AG04449 (cell line): Measurements from ENCODE around the gene PCBP3.

Experiments used
- CTCF ChIA-PET: fragments of 350-600 bp; formaldehyde crosslinking; extraction: SDS; loops from one replicate; lab custom pipeline; 2021; ENCODE audit warnings: antibody characterized with exemption; lab: Yijun Ruan, JAX
- POLR2A ChIA-PET: fragments of 400-600, 350-600 bp; formaldehyde crosslinking; extraction: SDS; loops from one replicate; lab custom pipeline; 2020; ENCODE audit warnings: antibody characterized with exemption, inconsistent platforms; lab: Yijun Ruan, JAX
- DNase-seq: peaks from one replicate; pipeline ENCODE4 v3.0.0-alpha.2; 2010; ENCODE audit warnings: low read depth, low spot score
- H3K4me3 ChIP-seq: 2 replicates; pipeline ENCODE4 v1.5.1; 2011; ENCODE audit warnings: low read depth, mild to moderate bottlenecking, control low read depth, low read length
- TF ChIP-seq, protein P1 (sequence below): IDR thresholded peaks from one replicate; pipeline ENCODE4 v1.5.1; 2011; ENCODE audit warnings: mild to moderate bottlenecking, moderate library complexity, low read length, control low read depth, inconsistent platforms; ENCODE audit not compliant: insufficient read depth; ENCODE audit errors: missing control alignments

Gene PCBP3

DNA sequence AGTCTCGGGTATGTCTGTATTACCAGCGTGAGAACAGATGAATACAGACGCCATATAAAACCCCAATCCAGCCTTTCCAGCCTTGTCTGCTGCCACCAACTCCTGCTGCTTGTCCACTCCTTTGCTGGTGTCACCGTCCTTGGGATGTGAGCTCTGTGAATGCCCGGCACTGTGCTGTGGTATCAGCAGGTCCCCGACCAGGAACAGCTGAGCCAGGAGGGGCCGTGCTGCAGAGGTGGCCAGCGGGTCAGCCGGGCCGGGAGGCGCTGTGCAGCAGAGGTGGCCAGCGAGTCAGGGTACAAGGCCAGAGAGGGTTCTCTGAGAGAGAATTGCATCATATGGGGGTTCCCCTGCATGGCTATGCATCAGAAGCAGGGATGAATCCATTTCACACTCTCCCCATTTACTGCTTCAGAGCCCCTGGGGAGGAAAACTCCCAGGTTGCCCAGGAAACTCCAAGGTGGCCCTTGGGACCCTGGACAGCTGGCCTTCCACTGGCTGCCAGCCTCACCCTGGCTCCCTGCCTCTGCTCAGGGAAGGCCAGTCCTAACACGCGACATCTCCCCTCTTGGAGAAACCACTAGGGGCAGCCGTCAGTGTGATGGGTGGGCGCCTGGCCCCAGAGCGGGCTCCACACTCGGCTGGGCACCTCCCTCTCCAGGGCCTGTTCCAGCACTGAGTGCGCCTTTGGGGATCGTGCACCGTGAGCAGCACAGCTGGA, 215.7 kb downstream of the PCBP3 start:
- ChIA-PET POLR2A (no interaction called here), CTCF (interaction anchor here (1.2 to 1.5 kb wide), 2 partner anchors 8 to 21 kb away, joined by 3 to 4 read pairs; no protein-coding TSS in a partner anchor)
- TF ChIP-seq, protein P1, sequence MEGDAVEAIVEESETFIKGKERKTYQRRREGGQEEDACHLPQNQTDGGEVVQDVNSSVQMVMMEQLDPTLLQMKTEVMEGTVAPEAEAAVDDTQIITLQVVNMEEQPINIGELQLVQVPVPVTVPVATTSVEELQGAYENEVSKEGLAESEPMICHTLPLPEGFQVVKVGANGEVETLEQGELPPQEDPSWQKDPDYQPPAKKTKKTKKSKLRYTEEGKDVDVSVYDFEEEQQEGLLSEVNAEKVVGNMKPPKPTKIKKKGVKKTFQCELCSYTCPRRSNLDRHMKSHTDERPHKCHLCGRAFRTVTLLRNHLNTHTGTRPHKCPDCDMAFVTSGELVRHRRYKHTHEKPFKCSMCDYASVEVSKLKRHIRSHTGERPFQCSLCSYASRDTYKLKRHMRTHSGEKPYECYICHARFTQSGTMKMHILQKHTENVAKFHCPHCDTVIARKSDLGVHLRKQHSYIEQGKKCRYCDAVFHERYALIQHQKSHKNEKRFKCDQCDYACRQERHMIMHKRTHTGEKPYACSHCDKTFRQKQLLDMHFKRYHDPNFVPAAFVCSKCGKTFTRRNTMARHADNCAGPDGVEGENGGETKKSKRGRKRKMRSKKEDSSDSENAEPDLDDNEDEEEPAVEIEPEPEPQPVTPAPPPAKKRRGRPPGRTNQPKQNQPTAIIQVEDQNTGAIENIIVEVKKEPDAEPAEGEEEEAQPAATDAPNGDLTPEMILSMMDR = no peak
- no peak overlapping the region for H3K4me3 ChIP-seq
- no peak for DNase-seq

DNA sequence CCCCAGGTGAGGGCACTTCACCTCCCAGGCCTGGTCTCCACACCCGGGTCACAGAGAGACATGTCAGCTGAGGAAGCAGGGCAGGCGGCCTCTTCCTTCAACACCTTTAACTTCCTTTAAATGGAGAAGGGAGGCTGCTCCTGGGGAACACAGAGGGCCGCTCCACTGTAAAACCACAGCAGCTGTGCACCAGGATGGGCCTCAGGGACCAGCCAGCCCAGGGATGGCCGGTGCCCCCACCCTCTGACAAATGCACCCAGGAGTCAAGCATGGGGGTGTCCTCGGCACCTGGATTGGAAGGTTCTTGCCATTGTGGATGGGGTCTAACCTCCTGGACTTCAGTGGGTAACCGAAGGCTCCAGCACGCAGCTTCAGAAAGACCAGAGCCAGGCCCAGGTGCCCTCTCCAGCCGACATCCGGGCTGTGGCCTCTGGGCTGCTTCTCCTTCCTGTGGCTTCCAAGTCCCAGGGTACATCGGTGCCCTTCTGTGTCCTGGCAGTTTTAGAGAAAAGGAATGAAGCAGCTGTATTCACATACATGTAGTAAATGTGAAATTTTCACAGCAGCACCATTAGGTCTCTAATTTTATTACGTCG, 216.3 kb downstream of the PCBP3 start:
- no peak for DNase-seq
- H3K4me3 ChIP-seq = no peak overlapping the region
- TF ChIP-seq, protein P1 = no peak
- ChIA-PET POLR2A (no interaction called here), CTCF (interaction anchor here (1.2 kb wide), 1 partner anchor 9 kb away, joined by 4 read pairs; no protein-coding TSS in a partner anchor)

DNA sequence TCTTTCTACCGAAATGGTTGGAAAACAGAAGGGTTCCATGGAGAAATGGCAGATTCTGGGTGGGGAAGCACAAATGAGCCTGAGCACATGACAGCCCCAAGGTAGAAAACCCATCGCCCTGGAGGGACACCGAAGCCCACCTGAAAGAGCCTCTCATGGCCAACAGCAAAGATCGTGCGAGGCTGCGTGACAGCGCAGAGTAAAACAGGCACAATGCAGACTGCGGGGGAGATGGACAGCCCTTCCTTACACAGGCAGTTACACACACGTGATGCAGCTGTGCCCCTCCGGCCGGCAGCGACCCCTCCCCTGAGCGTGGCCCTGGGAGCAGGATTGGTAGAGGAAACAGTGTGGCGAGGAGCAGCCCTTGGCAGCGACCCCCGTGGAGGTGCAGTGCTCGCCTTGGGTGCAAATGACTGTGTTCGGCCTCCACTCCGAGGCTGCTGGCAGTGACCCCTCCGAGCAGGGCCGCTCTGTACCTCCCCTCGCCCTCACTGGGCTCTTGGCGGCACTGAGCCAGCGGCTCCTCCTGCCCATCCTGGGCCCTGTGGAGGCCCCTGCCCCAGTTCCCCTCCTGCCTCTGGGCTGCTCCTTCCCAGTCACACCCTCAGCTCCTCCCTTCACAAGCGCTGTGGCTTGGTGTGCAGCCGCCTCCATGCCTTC, 217.1 kb downstream of the PCBP3 start:
- CTCF ChIA-PET = no interaction called here
- TF ChIP-seq, protein P1 = no peak
- DNase-seq = no peak
- POLR2A ChIA-PET = no interaction called here
- no peak overlapping the region for H3K4me3 ChIP-seq

DNA sequence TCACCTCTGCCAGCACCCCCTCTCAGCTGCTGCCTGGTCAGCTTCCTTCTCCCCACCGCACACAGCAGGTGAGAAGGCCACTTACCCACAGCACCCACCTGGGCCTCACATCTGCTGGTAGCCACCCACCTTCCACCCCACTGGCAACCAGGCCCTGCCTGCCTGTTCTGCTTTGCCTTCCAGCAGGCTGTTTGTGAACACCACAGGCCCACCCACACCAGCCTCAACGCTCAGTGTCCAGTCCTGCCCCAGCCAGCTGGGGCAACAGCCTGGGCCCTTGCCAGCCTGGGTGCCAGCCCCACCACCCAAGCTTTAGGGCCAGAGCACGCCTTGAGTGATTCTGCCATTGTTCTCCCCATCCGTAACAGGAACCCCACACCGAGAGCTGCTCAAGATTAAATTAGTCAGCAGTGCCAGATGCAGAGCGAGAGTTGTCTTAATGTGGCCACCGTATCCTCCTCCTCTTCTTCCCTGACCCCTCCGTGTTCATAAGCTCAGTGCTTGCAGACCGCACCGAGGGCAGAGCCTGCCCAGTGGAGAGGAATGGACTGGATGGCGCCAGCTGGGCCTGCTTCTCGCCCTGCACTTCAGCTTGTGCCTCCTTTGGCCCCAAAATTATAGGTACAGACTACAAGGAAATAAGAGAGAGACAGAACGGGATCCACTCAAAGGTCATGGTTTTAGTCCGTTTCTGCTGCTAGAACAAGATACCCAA, 217.8 kb downstream of the PCBP3 start:
- TF ChIP-seq, protein P1 = no peak
- DNase-seq = no peak
- no peak overlapping the region for H3K4me3 ChIP-seq
- CTCF ChIA-PET = interaction anchor here (0.6 kb wide), 1 partner anchor 19 kb away, joined by 4 read pairs; no protein-coding TSS in a partner anchor
- POLR2A ChIA-PET = no interaction called here

DNA sequence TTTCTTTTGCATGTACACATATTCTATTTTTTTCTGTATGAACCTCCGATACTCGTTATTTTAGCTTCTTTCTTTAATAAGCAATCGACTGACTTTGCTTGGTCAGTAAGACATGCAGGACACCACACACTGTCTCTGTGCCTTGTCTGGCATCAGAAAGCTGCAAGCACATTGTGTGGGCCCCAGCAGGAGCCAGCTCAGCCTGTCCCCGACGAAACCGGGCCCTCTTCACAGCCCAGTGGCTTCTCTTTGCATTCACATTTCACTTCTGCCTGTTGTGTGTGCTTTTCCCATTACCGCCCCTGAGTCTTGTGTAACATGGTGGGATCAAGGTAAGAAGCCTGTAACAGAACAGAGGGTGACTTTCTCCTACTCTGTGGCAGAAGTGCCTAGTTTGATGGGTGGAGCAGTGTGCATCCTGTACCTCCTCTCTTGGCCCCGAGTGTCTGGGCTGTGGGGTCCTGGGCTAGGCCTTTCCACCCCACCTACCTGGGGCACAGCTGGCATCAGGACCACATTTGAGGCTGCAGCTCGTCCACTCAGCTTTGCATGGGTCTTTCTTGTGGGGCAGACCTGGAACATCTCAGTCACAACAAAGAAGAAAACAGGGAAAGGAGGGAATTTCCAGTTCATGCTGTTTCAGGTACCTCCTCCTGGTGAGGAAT, 219.2 kb downstream of the PCBP3 start:
- POLR2A ChIA-PET = no interaction called here
- TF ChIP-seq, protein P1 = no peak
- H3K4me3 ChIP-seq = no peak overlapping the region
- no peak for DNase-seq
- CTCF ChIA-PET = no interaction called here
